Right forelimb (tissue), 1 donor: ENCODE measurements around the gene SIAH3.
"Not testable (repeated sequence)": the region's sequence is repeated elsewhere in the genome, so short reads cannot be mapped to it uniquely, and the experiment has no call there.

ENCODE experiments used
- DNase-seq: peaks from one replicate; pipeline ENCODE4 v3.0.0-alpha.2; 2018

Gene SIAH3

DNA sequence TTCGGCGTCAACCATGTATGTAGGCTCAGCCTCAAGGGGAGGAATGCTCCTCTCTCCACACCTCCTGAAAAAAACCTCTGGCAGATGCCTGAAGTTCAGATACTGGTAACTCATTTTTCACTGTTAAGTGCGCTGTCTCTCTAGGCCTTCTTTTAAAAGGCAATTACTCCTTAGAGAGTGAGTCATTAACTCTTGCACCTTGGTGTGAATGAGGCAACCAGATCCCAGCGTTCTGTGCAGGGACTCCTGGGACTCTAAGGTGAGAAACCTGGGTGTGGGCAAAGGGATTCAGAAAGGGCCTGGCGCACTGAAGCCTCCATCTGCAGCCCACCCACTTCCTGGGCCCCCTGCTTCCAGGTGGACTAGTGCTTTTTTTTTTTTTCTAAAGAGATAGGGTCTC is 71.7 kb downstream of the SIAH3 start:
- no peak for DNase-seq

DNA sequence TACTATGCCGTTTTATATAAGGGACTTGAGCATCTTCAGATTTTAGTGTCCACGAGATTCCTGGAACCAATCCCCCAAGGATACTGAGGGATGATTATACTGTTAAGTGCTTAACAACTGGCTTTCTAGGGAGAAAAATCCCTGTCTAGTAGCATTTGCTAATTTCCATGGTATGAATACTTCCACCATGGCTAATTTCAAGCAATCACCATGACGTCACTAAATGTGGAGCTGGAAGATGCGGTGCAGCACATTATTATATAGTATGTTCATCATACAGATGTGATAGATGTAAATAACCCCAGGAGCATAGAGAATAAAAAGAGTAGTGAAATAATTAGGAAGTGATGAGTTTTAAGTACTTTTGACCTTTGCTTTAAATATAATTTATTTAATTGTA is 72.7 kb downstream of the SIAH3 start:
- DNase-seq = no peak

- DNase-seq = no peak
Measured at GRCh38 chr13:45776748-45777147, 74.8 kb downstream of the SIAH3 start.

DNA sequence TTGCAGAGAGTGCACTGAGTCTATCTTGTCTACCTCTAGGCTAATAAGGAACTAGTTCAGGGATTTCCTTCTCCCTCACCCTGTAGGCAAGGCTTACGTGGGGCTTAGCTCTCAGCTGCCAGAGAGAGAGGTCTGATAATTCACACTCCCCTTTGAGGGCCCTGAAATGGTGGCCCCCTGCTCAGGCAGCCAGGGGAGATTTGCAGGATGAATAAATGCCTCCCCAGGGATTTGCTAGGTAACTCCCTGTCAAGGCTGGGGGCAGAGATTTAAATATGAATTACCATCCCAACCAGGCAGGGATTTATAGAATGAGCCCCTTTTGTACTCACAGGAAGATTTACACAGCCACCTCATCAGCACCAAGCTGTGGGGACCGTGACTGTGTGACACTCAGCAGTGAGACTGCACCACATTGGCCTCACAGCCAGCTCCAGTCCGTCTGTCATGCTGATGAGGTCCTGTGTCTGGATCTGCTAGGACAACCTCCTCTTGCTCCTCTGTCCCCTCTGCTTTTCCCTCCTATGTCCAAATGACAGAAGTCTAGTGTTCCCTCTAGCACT is 76.1 kb downstream of the SIAH3 start:
- no peak for DNase-seq

DNA sequence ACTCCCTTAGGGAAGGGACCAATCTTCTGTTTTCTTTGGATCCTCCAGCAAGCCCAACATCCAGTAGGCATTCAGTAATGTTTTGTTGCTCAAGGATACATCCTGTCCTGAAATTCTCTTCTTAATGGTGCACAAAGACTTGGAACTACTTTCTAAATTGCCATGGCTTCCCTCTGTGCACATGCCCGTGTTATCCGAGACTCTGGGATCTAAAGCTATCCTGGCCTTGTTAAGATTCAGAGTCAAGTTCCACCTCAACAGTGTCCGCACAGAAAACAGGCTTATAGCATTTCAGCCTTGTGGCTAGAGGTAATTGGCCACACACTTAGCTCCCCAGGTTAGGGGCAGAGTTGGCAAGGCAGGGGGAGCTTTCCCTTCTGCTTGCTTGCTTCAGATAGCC is 77.6 kb downstream of the SIAH3 start:
- no peak for DNase-seq

DNA sequence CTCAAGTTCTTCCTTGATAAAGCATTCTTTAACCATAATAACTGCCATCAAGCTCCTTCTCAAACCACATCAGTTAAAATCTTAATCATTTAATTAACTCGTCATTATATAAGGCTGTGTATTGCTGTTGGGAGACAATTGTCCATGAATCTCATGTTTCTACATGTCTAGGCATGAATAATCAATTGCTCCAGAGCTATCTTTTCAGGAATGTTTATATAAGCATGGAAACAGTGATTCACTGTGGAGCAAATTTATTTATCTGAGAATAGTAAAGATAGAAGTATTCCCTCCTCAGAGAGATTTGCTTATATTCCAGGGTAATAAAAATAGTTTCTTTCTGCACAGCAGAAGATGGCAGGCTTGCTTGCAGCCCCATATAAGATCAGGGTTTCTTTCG is 78.3 kb downstream of the SIAH3 start:
- no peak for DNase-seq

DNA sequence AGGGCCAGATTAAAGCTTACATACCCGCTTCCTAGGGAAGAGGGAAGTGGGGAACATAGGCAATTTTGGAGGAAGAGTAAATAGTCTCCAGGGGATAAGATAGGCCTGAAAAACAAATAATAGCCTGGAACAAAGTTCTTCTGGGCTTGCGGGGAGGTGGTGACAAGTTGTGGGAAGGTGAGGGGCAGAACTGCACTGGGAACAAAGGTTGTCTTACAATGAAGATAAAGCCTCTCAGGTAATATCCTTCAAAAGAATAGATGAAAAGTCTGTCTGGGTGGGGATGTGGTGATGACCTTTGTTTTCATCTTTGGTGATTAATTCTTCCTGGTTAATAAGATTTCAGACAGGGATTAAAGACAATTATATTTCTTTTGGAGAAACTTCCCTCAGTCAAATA is 80.7 kb downstream of the SIAH3 start:
- no peak for DNase-seq

DNA sequence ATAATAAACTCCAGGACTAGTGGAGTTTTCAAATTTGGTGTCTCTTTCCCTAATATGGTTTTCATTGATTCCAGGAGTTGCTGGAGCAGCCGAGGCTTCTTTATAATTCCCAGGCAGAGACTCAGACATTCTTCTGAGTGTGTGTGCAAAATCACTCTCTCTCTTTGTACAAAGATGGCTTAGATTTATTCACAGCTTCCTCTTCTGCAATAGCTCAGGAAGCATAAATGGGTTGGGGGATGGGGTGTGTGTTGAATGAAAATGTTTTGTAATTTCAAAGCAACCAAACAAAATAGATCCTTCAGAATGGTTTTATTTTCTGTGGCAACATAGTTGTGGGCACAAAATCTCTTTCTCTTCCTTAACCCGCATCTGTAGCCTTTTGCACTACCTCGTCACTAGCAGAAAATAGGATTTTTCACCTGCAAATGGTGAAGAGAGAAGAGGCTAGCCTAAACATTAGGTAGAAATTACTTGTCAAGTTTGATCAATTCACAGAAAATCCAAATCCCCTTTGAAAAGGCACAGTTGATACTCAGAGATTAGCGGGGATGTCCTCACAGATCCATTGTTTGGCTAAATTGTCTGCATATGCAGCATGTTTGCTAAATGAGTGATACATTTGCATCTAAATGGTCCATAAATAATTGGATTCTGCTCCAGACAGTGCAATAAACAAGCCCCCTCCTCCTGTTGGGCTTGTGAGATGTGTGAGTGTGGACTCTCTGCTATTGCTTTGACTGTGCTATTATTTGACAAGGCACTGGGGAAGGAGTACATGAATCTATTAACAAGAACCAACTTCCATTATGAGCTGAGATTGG is 82.7 kb downstream of the SIAH3 start:
- DNase-seq = no peak

GRCh38 chr13:45765464-45765863 is 86.1 kb downstream of the SIAH3 start:
- no peak for DNase-seq

DNA sequence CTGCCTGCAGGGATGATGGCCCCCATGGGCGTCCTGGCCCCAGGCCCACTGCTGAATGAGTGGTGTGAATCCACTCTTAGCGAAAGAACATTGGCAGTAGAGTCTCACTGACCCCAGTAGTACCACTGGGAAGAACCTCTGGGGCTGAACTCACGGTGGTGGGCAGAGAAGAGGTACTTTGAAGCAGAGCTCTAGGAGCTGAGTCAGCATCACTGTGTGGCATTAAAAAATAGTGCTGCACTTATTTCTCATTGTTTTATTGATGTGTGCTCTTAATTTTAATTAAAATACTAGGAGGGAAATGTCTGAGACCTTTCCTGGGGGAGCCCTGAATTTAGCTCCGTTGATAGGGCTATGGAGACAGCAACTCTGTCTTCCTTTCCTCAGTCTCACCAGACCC is 88.1 kb downstream of the SIAH3 start:
- no peak for DNase-seq

DNA sequence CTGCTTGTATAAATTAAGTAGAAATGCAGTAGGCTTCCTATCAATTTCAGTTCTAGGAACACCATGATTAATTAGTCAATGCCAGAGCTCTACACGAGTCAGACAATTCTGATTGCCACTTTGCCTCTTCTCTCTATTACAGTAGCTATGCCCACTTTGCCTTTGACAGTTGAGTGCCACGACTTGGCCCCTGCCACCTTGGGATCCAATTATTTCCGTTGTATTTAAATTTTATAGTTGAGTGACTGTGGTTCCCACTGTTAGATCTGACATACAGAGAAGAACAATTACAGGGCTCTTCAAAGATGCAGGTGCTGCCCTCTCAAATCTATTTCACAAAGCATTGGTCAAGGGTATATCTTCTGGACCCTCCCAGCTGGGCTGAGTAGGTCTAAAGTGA is 94.0 kb downstream of the SIAH3 start:
- not testable (repeated sequence) for DNase-seq

DNA sequence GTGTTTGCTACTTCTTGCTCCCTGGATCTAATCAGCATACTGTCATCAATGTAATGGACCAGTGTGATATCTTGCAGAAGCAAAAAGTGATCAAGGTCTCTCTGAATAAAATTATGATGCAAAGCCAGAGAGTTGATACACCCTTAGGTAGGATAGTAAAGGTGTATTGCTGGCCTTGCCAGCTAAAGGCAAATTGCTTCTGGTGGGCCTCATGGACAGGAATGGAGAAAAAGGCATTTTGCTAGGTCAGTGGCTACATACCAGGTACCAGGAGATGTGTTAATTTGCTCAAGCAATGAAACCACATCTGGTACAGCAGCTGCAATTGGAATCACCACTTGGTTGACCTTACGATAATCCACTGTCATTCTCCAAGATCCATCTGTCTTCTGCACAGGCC is 95.1 kb downstream of the SIAH3 start:
- DNase-seq = not testable (repeated sequence)

GRCh38 chr13:45752510-45752909 is 99.0 kb downstream of the SIAH3 start:
- no peak for DNase-seq

DNA sequence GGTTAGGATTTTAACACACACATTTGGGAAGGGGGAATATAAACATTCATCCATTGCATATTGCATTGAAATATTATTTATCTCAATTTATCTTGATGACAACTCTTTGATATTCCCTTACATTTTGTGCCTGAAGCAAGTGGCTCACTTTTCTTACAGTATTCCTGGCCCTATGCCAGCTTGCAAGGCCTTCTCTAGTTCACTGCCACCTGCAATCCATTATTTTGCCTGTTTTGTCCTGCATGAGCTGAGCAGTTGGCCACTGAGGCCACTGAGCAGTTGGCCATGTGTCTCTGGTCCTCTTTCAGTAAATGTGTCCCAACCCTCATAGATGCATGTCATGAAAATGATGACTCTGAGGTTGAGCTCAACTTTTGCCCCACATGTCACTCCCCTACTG is 99.7 kb downstream of the SIAH3 start:
- no peak for DNase-seq

DNA sequence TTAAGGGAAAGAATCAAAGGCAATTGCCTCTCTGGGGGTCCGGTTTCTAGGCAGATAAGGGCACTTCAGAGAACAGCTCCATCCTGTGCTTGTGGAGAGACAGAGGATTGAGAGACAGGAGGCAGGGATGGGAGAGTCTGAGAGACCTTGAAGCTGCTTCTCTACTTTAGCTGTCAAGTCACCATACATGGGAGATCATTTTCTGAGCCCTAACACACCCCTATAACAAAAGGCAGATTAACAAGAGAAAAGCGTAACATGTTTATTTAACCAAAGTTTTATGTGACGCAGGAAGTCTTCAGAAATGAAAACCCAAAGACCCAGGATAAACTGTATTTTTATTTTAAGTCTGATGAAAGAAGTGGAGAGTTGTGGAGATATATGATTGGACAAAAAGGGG is 101.0 kb downstream of the SIAH3 start:
- no peak for DNase-seq

DNA sequence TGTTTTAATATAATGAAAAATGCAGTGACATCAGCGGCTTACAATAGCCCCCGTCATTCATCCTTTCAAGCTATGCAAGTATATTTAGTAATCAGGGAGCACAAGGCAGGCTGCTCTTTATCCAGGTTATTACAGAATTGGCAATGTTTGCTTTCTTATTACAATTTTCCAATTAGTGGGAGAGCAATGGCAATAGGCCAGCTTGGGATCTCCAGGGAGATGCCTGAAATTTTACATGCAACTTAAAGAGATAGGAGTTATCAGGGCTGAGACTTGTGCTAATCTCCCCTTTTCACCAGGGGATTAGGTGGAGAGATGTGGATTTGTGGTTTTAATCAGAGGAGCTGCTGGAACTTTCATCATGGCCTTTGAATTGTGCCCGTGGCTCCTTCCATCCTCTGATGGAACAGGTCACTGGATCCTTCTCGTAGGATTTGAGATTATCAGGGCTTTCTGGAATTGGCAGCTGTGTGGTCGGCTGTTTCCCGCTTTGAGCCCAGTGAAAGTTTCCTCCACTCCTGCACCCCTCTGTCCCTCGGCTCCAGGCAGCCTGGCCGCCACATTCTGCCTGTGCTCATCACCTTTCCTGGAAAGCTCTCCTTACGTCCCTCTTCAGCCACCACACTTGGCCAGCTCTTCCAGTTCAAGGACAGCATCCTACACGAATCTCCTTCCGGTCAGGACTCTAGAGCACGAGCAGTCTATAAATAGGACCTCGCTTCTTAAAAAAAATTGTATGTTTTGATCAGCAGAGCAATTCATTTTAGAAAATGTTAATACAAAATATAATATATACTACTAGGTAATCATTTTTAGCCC is 102.4 kb downstream of the SIAH3 start:
- DNase-seq = no peak

GRCh38 chr13:45747071-45747470 is 104.5 kb downstream of the SIAH3 start:
- no peak for DNase-seq

- no peak for DNase-seq
Measured at GRCh38 chr13:45744979-45745378, 106.6 kb downstream of the SIAH3 start.

GRCh38 chr13:45742985-45743384 is 108.6 kb downstream of the SIAH3 start:
- no peak for DNase-seq

- DNase-seq = no peak
Measured at GRCh38 chr13:45737571-45738017, 114.0 kb downstream of the SIAH3 start.

DNA sequence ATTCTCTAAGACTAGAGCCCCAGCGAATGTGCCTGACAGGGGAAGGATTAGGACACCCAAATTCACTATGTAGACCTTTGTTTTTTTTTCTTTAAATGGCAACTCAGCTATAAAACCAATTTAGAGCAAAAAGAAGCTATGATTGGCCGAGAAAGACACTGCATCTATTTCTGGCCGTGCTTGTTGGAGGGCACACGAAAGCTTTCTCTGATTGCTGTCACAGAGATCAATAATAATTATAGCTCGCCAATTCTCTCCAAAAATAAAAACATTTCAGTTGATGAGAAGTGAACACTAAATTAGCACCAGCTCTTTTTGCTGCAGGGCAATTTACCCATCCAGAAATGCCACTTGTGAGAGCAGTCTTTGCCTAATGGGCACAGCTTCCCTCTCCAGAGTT is 118.2 kb downstream of the SIAH3 start:
- DNase-seq = no peak

DNA sequence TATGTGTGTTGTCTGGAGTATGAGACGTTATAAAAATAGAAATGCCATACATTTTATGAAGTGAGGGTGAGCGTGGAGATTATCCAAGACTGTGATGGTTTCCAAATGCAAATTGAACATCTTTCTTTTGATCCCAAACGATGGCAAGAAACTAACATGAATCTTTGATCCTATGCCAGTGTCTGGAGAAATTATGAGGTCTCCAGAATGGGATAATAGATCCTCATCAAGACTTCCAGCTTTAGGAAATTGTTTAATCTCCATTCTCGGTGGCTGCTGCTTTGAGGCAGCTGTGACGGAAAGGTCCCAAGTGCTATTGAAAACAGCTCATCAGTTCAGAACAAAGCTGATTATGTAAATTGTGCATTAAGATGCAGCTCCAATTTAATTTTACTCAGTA is 118.6 kb downstream of the SIAH3 start:
- DNase-seq = no peak

DNA sequence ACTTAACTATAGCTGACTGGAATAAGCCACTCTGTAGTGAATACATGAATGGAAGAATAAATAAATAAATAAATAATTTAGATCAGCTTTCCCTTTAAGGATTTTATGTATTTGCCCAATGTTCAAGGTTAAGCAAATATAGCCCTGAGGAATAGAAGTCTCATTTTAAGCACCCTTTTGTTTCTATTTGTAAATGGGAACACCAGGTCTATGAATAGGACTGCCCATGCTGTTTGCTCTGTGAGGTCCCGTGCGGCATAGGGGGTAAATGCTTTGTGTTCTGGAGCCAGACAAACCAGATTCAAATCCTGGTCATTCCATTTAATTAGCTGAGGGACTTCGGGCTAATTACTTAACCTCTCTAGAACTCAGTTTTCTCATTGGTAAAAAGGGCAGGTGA is 120.1 kb downstream of the SIAH3 start:
- no peak for DNase-seq

DNA sequence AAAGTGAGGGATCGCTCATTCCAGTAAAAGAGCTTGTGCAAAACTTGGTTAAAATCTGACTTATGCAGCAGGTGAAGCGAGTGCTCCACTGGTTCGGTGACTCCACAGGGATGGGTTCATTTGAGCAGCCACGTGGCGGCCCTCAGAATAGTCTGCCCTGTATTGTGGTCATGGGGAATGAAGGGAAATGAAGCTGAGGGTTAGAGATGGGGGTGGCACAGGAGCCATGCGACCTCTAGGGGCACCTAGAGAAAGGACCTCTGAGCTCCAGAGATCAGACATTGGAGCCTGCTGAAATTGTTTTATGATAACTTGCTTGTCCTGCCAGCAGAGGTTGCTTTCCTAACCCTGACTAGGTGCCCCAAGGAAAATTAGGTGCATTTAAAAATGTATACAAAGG is 122.8 kb downstream of the SIAH3 start:
- no peak for DNase-seq
